Stimulated activated naive CD8-positive, alpha-beta T cell treated with anti-CD3 and anti-CD28 coated beads, Interleukin-15, amount 100 ng/mL, for 72 hours (primary cell): ENCODE results near the gene LAPTM4A.

Experiments
- ATAC-seq: fragments of 150-1000 bp; cut with Tn5 transposase; 2 replicates; pipeline ENCODE4 v1.10.0; 2021; ENCODE audit warnings: mild to moderate bottlenecking, moderate library complexity
- DNase-seq, 2 donors: peaks; one replicate each; pipeline ENCODE4 v3.0.0; 2021 to 2022
- H3K27ac Mint-ChIP-seq, 2 donors: one replicate each; pipeline ENCODE4 v1.8.0; 2022; ENCODE audit warnings: mild to moderate bottlenecking in 2 of 2, mixed read lengths in 2 of 2, moderate library complexity in 2 of 2
- H3K27me3 Mint-ChIP-seq: one replicate; pipeline ENCODE4 v1.8.0; 2022; ENCODE audit warnings: mixed read lengths
- H3K4me1 Mint-ChIP-seq: one replicate; pipeline ENCODE4 v1.8.0; 2022; ENCODE audit warnings: mild to moderate bottlenecking, mixed read lengths
- H3K4me3 Mint-ChIP-seq, 2 donors: one replicate each; pipeline ENCODE4 v1.8.0; 2022; ENCODE audit warnings: mild to moderate bottlenecking in 2 of 2, mixed read lengths in 2 of 2, moderate library complexity in 1 of 2
- H3K9me3 Mint-ChIP-seq, 2 donors: one replicate each; pipeline ENCODE4 v1.8.0; 2022; ENCODE audit warnings: mixed read lengths in 2 of 2

The LAPTM4A gene

GRCh38 chr2:20064841-20065240 is 13.4 kb upstream of the LAPTM4A start:
- peaks cover 0 to 4% of the 10 kb centered on the region in 2 donors for H3K9me3 Mint-ChIP-seq
- no peak for ATAC-seq

DNA sequence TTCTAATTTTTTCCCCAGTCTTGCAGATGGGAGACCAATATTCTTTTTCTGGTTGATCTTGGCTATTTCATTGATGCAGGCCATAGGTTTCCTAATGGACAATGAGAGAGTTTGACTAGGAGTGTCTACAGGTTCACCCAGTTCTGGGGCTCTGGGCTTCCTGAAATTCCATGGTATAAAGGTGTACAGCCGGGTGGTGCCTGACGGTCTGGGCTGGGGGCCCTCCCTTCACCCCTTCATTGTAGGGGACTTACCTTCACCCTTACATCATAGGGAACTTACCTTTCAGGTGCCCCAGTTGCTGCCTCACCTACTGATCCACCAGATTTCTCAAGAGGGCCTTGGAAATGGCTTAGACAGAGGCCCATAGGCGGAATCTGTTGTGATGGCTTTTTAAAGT is 13.0 kb upstream of the LAPTM4A start:
- Mint-ChIP-seq H3K9me3 (peaks cover 0 to 4% of the 10 kb centered on the region in 2 donors), H3K4me1 (peaks cover 4% of the 10 kb centered on the region), H3K4me3 (no peak overlapping the region), H3K27ac (no peak overlapping the region), H3K27me3 (no peaks in the 10 kb centered on the region)
- no peak for ATAC-seq
- DNase-seq = no peak

More at GRCh38 chr2:20064841-20065240, 13.4 kb upstream of the LAPTM4A start:
- no peaks in the 10 kb centered on the region for H3K27me3 Mint-ChIP-seq
- no peak overlapping the region for H3K4me3 Mint-ChIP-seq
- no peak for DNase-seq
- no peak overlapping the region for H3K27ac Mint-ChIP-seq
- peaks cover 4% of the 10 kb centered on the region for H3K4me1 Mint-ChIP-seq

- DNase-seq (no peak), ATAC-seq (no peak)
- H3K4me1 Mint-ChIP-seq = peaks cover 4% of the 10 kb centered on the region
- no peak overlapping the region for H3K4me3 Mint-ChIP-seq
- peaks cover 0 to 4% of the 10 kb centered on the region in 2 donors for H3K9me3 Mint-ChIP-seq
- peaks cover 2% of the 10 kb centered on the region for H3K27me3 Mint-ChIP-seq
- H3K27ac Mint-ChIP-seq = peak overlapping the region in 1 of 2 donors; percentile 46
Measured at GRCh38 chr2:20062615-20063545, 11.5 kb upstream of the LAPTM4A start.

- H3K27ac Mint-ChIP-seq = no peak overlapping the region
- ATAC-seq (no peak), DNase-seq (no peak)
- peaks cover 0 to 4% of the 10 kb centered on the region in 2 donors for H3K9me3 Mint-ChIP-seq
- peaks cover 4% of the 10 kb centered on the region for H3K4me1 Mint-ChIP-seq
- no peak overlapping the region for H3K4me3 Mint-ChIP-seq
- H3K27me3 Mint-ChIP-seq = peaks cover 11% of the 10 kb centered on the region
Measured at GRCh38 chr2:20061940-20062339, 10.5 kb upstream of the LAPTM4A start.

GRCh38 chr2:20061476-20061875 is 10.0 kb upstream of the LAPTM4A start:
- Mint-ChIP-seq H3K4me3 (no peak overlapping the region), H3K4me1 (peaks cover 4% of the 10 kb centered on the region), H3K9me3 (peaks cover 0 to 4% of the 10 kb centered on the region in 2 donors), H3K27ac (no peak overlapping the region), H3K27me3 (peaks cover 16% of the 10 kb centered on the region)
- ATAC-seq (no peak), DNase-seq (no peak)

DNA sequence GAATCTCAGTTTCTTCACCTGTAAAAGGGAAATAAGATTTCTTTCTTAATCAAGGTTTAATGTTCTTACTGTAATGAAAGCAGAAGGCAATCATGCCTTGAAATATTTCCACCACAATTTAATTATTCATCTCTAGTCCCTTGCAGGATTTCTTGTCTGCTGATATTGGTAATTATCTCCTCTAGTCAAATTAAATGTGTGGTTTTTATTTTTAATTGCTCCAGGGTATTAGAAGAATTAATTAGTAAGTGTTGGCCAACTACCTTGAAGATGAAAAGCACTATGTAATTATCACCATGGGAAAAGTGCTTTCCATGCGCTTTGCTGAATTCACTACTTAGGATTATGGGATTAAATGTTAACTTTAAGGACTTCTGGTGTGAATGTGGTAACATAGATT is 8.7 kb upstream of the LAPTM4A start:
- ATAC-seq (no peak), DNase-seq (no peak)
- Mint-ChIP-seq H3K27me3 (peaks cover 28% of the 10 kb centered on the region), H3K27ac (no peak overlapping the region), H3K4me1 (no peaks in the 10 kb centered on the region), H3K9me3 (peaks cover 0 to 4% of the 10 kb centered on the region in 2 donors), H3K4me3 (no peak overlapping the region)

- no peak for DNase-seq
- H3K9me3 Mint-ChIP-seq = no peaks in the 10 kb centered on the region
- no peaks in the 10 kb centered on the region for H3K4me1 Mint-ChIP-seq
- ATAC-seq = no peak
- H3K4me3 Mint-ChIP-seq = no peak overlapping the region
- no peak overlapping the region for H3K27ac Mint-ChIP-seq
- H3K27me3 Mint-ChIP-seq = peaks cover 29% of the 10 kb centered on the region
Measured at GRCh38 chr2:20057268-20057667, 5.8 kb upstream of the LAPTM4A start.

- Mint-ChIP-seq H3K4me1 (peaks cover 5% of the 10 kb centered on the region), H3K9me3 (no peaks in the 10 kb centered on the region), H3K27me3 (peaks cover 29% of the 10 kb centered on the region), H3K4me3 (no peak overlapping the region), H3K27ac (no peak overlapping the region)
- DNase-seq (no peak), ATAC-seq (no peak)
Measured at GRCh38 chr2:20054931-20055330, 3.5 kb upstream of the LAPTM4A start.

GRCh38 chr2:20054119-20054518 is 2.7 kb upstream of the LAPTM4A start:
- Mint-ChIP-seq H3K27ac (no peak overlapping the region), H3K27me3 (peaks cover 29% of the 10 kb centered on the region), H3K9me3 (no peaks in the 10 kb centered on the region), H3K4me1 (peaks cover 14% of the 10 kb centered on the region), H3K4me3 (no peak overlapping the region)
- DNase-seq = no peak
- no peak for ATAC-seq

DNA sequence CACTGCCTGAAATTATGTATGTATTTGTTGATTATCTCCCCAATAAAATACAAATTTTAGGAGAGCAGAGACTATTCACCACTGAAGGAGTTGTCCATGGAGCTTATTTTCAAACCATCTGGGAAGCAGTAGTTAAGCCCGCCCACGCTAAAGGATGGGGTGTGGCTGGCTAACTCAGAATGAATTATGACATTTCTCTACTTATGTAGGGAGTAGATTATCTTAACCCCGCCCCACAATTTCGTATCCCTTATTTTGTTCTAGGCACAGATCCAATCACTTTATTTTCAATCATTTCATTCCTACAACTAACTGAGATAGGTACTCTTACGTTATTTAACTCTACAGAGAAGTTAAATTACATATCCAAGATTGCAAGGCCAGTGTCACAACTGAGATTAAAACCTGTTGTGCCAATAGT is 1.4 kb upstream of the LAPTM4A start:
- no peak overlapping the region for H3K27ac Mint-ChIP-seq
- H3K4me3 Mint-ChIP-seq = no peak overlapping the region
- no peaks in the 10 kb centered on the region for H3K9me3 Mint-ChIP-seq
- no peak for ATAC-seq
- peaks cover 27% of the 10 kb centered on the region for H3K27me3 Mint-ChIP-seq
- DNase-seq = no peak
- peaks cover 23% of the 10 kb centered on the region for H3K4me1 Mint-ChIP-seq

DNA sequence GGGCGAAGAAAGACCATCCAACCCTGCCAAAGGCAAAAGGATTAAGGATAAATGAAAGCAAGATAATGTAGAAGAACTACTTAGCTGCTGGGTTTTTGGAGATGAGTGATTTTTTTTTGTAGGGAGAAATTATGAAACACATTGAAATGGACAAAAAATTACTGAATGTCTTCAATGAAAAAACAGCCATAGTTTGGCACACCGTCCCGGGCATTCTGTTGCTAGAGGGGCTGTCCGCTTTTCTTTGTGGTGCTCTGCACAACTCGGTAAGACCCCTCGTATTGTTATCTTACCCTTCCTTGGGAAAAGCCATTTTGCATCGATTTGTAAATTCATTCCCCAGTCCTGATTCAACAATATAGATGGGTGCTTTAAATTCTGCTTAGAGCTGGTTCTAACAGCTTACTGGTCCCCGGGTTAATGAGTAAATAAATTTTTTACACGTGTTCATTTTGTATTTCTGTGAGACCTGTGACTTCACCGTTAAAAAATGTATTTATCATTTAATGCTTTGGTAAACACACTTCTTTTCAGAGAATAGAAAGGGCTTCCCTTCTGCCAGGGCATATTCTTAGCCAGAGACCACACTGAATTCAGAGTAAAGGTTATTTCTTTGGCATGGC is 912 bp upstream of the LAPTM4A start:
- ATAC-seq (no peak), DNase-seq (no peak)
- no peak overlapping the region for H3K27ac Mint-ChIP-seq
- peaks cover 23% of the 10 kb centered on the region for H3K4me1 Mint-ChIP-seq
- H3K9me3 Mint-ChIP-seq = no peaks in the 10 kb centered on the region
- H3K4me3 Mint-ChIP-seq = no peak overlapping the region
- peaks cover 22% of the 10 kb centered on the region for H3K27me3 Mint-ChIP-seq

DNA sequence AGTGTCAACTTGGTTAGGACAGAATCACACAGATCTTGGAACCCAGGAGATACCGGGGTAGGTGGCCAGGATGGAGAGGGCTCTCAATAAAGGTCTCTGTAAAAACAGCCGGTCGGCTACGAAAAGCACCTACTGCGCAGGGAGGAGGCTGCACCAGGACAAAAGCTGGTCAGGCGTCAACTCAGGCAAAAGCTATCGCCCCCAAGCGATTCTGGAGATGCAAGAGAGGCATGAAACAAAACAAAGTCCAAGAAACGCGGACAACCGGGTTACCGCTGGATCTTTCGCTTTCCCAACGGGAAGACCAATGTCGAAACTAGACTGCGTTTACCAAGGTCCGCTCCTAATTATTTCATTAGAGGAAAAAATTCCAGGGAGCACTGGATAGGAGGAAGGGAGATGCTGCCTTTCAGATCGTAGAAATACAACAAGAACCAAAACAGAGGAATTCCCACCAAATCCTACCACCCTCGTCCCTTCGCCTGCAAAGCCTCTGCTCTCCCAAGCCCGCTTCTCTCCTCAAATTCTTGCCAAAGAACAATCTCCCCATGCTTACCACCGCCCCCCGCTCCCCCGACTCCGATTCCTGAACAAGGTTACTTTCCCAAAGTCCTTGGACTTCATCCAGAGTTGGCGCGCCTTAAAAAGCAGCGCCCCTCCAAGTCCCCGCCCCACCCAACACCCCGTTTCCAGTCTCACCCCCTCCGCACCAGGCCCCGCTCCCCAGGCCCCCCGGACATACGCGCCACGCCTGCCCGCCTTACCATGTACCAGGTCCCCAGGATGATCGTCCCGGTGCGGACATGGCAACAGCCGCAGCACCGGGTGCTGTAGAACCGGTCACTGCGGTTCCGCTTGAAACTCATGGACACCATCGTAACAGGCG is 539 bp downstream of the LAPTM4A start:
- peak; percentile 20 to 42 for DNase-seq
- Mint-ChIP-seq H3K27ac (no peak overlapping the region), H3K4me1 (peaks cover 23% of the 10 kb centered on the region), H3K27me3 (peaks cover 9% of the 10 kb centered on the region), H3K9me3 (no peaks in the 10 kb centered on the region), H3K4me3 (no peak overlapping the region)
- ATAC-seq = peak; percentile 56

DNA sequence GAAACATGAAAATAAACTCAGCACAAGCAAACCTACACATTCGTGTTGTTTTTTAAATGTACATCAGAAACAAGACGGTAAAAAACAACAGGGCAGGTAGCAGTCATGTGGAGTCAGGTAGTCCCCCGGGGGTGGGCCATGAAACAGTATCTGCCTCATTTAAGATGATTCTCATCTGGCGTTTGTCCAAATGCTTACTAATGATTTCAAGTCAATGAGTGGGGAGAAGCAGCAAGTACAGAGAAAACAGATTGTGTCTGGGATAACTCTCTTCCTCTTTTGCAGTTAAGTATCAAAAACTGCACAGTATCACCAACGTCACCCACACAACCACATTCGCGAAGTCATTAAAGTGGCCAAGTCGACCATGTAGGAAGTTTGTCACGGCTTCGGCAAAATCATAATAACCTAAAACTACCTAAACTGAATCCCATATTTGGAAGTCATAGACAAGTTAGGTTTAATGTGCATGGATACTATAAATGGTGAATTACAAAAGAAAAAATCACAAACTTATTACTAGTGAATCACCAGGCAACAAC is 1.3 kb downstream of the LAPTM4A start:
- H3K4me1 Mint-ChIP-seq = peaks cover 23% of the 10 kb centered on the region
- DNase-seq (peak; percentile 8 to 34), ATAC-seq (peak; percentile 9)
- H3K9me3 Mint-ChIP-seq = no peaks in the 10 kb centered on the region
- H3K27ac Mint-ChIP-seq = peak overlapping the region in 1 of 2 donors; percentile 23
- H3K4me3 Mint-ChIP-seq = no peak overlapping the region
- peaks cover 2% of the 10 kb centered on the region for H3K27me3 Mint-ChIP-seq

DNA sequence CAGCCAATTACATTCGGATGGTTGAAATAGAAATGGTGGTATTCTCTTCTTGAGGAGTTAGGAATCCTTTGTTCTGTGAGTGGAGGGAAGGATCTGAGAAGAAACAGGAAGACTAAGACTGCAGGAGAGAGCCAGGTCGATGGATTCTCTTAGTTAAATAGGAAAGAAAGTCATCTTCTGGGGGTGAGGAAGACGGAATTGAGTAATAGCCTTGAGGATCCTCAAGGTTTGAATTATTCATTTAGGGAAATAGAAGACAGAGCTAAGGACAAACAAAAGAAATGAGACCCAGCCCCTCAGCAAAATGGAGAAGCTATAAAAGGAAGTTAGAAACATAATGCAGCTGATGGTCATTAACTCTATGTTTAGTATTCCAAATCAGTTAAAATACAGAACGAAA is 1.8 kb downstream of the LAPTM4A start:
- ATAC-seq (no peak), DNase-seq (no peak)
- Mint-ChIP-seq H3K9me3 (no peaks in the 10 kb centered on the region), H3K27ac (no peak overlapping the region), H3K4me3 (no peak overlapping the region), H3K4me1 (peaks cover 23% of the 10 kb centered on the region), H3K27me3 (no peaks in the 10 kb centered on the region)
